Thyroid gland (tissue), 4 donors: ENCODE data around the gene MSH2.

Source experiments
- CTCF ChIP-seq, 6 experiments: fragments of 200-600 bp in 3 of 6; fragments of 450-650 bp in 3 of 6; sonication (generic) in 3 of 6; IDR thresholded peaks; one replicate each; pipeline ENCODE4 v1.5.1; 2016 to 2019; ENCODE audit warnings: antibody characterized with exemption in 6 of 6, mild to moderate bottlenecking in 2 of 6, inconsistent platforms in 1 of 6, moderate library complexity in 1 of 6
- POLR2A ChIP-seq, 2 donors: fragments of 450-650 bp; IDR thresholded peaks; one replicate each; pipeline ENCODE4 v1.6.1; 2017; ENCODE audit warnings: antibody characterized with exemption in 2 of 2, mild to moderate bottlenecking in 2 of 2, moderate library complexity in 1 of 2

- TF ChIP-seq CTCF (IDR thresholded peaks at IDR 0.05) (no peak), POLR2A (IDR thresholded peaks at IDR 0.05) (no peak)
Observed at GRCh38 chr2:47460766-47461165, 57.8 kb downstream of the MSH2 start.
